ENCODE results near the gene SLC25A27.
A peak's percentile ranks its signal among the peaks of the same experiment; 100 is the strongest.
"Not testable (repeated sequence)": the region's sequence is repeated elsewhere in the genome, so short reads cannot be mapped to it uniquely, and the experiment has no call there.

SLC25A27 gene

GRCh38 chr6:46638650-46639049 lies 14.1 kb upstream of the SLC25A27 start:
- Histone ChIP-seq H3K9me3 (ENCODE audit: insufficient read depth, low read length) (no peaks in the 10 kb centered on the region), H3K9ac (ENCODE audit: low read length) (no peak overlapping the region), H3K27ac (ENCODE audit: low read length) (no peak overlapping the region), H3K36me3 (replicated peaks; ENCODE audit: low read depth, low read length) (no peaks in the 10 kb centered on the region), H3K27me3 (ENCODE audit: low read depth, low read length) (peaks cover 8% of the 10 kb centered on the region; the same call in 1 of the 2 replicates), H2AFZ (ENCODE audit: low read depth, low read length) (no peak overlapping the region), H4K20me1 (ENCODE audit: insufficient read depth, low read length) (no peaks in the 10 kb centered on the region), H3K79me2 (ENCODE audit: low read length) (no peaks in the 10 kb centered on the region), H3K4me2 (ENCODE audit: low read length) (no peak overlapping the region), H3K4me1 (ENCODE audit: low read length) (peaks cover 15% of the 10 kb centered on the region), H3K4me3 (ENCODE audit: low read length) (no peak overlapping the region)
- no peak for TF ChIP-seq EZH2phosphoT487 (IDR thresholded peaks at IDR 0.05; ENCODE audit: low read depth)
- TF ChIP-seq, protein P1, sequence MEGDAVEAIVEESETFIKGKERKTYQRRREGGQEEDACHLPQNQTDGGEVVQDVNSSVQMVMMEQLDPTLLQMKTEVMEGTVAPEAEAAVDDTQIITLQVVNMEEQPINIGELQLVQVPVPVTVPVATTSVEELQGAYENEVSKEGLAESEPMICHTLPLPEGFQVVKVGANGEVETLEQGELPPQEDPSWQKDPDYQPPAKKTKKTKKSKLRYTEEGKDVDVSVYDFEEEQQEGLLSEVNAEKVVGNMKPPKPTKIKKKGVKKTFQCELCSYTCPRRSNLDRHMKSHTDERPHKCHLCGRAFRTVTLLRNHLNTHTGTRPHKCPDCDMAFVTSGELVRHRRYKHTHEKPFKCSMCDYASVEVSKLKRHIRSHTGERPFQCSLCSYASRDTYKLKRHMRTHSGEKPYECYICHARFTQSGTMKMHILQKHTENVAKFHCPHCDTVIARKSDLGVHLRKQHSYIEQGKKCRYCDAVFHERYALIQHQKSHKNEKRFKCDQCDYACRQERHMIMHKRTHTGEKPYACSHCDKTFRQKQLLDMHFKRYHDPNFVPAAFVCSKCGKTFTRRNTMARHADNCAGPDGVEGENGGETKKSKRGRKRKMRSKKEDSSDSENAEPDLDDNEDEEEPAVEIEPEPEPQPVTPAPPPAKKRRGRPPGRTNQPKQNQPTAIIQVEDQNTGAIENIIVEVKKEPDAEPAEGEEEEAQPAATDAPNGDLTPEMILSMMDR (IDR thresholded peaks at IDR 0.05; ENCODE audit: low read depth, low read length) = no peak

GRCh38 chr6:46642928-46643751 lies 9.6 kb upstream of the SLC25A27 start:
- peaks cover 10% of the 10 kb centered on the region for H3K4me1 ChIP-seq (ENCODE audit: low read length)
- H3K27ac ChIP-seq (ENCODE audit: low read length) = no peak overlapping the region
- H3K4me2 ChIP-seq (ENCODE audit: low read length) = 0 out of 2 replicates have a peak overlapping the region, but pooled peaks have one; percentile 21

DNA sequence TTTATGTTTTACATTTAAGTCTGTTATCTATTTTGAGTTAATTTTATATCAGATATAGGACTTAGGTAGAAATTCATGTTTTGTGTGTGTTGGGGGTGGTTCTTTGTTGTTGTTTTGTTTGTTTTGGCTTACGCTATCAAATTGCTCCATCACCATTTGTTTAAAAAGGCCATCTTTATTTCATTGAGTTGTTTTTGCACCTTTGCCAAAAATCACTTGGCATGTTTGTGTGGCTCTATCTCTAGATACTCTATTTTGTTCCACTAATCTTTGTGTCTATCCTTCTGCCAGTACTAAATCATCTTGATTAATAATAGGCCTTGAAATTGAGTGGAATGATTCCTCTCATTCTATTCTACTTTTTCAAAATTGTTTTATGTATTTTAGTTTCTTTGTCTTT lies 7.5 kb upstream of the SLC25A27 start:
- Histone ChIP-seq H3K27ac (ENCODE audit: low read length) (no peak overlapping the region), H2AFZ (ENCODE audit: low read depth, low read length) (no peak overlapping the region), H3K36me3 (replicated peaks; ENCODE audit: low read depth, low read length) (no peaks in the 10 kb centered on the region), H3K4me1 (ENCODE audit: low read length) (peaks cover 10% of the 10 kb centered on the region), H3K4me2 (ENCODE audit: low read length) (no peak overlapping the region), H3K4me3 (ENCODE audit: low read length) (no peak overlapping the region), H3K9ac (ENCODE audit: low read length) (no peak overlapping the region), H3K27me3 (ENCODE audit: low read depth, low read length) (no peaks in the 10 kb centered on the region), H3K9me3 (ENCODE audit: insufficient read depth, low read length) (no peaks in the 10 kb centered on the region), H4K20me1 (ENCODE audit: insufficient read depth, low read length) (no peaks in the 10 kb centered on the region), H3K79me2 (ENCODE audit: low read length) (no peaks in the 10 kb centered on the region)
- TF ChIP-seq, protein P1 (IDR thresholded peaks at IDR 0.05; ENCODE audit: low read depth, low read length) = no peak
- no peak for TF ChIP-seq EZH2phosphoT487 (IDR thresholded peaks at IDR 0.05; ENCODE audit: low read depth)

More at GRCh38 chr6:46642928-46643751, 9.6 kb upstream of the SLC25A27 start:
- Histone ChIP-seq H3K27me3 (ENCODE audit: low read depth, low read length) (peaks cover 4% of the 10 kb centered on the region; the same call in 1 of the 2 replicates), H3K4me3 (ENCODE audit: low read length) (no peak overlapping the region), H3K9ac (ENCODE audit: low read length) (no peak overlapping the region), H4K20me1 (ENCODE audit: insufficient read depth, low read length) (no peaks in the 10 kb centered on the region), H3K9me3 (ENCODE audit: insufficient read depth, low read length) (no peaks in the 10 kb centered on the region), H2AFZ (ENCODE audit: low read depth, low read length) (no peak overlapping the region), H3K36me3 (replicated peaks; ENCODE audit: low read depth, low read length) (no peaks in the 10 kb centered on the region), H3K79me2 (ENCODE audit: low read length) (no peaks in the 10 kb centered on the region)
- TF ChIP-seq, protein P1 (IDR thresholded peaks at IDR 0.05; ENCODE audit: low read depth, low read length) = no peak
- TF ChIP-seq EZH2phosphoT487 (IDR thresholded peaks at IDR 0.05; ENCODE audit: low read depth) = no peak

- H3K4me1 ChIP-seq (ENCODE audit: low read length) = peaks cover 10% of the 10 kb centered on the region
- H3K27me3 ChIP-seq (ENCODE audit: low read depth, low read length); H3K4me2 ChIP-seq (ENCODE audit: low read length); H3K9me3 ChIP-seq (ENCODE audit: insufficient read depth, low read length); H3K27ac ChIP-seq (ENCODE audit: low read length); H3K36me3 ChIP-seq (replicated peaks; ENCODE audit: low read depth, low read length); H2AFZ ChIP-seq (ENCODE audit: low read depth, low read length); H4K20me1 ChIP-seq (ENCODE audit: insufficient read depth, low read length); H3K9ac ChIP-seq (ENCODE audit: low read length); H3K4me3 ChIP-seq (ENCODE audit: low read length); H3K79me2 ChIP-seq (ENCODE audit: low read length): not testable (repeated sequence)
Observed at GRCh38 chr6:46648108-46648507, 4.7 kb upstream of the SLC25A27 start.
